SU-DHL-6 (cell line): ENCODE measurements around the gene COX6B2.

Experiments
- H2AFZ ChIP-seq: fragments of 200-600 bp; sonication (generic); 2 replicates; pipeline ENCODE4 v1.6.1; 2014; ENCODE audit warnings: low read depth, mild to moderate bottlenecking, moderate library complexity, mixed read lengths, antibody characterized with exemption, low read length; ENCODE audit not compliant: severe bottlenecking
- H3F3A ChIP-seq: fragments of 200-600 bp; shearing (Covaris generic); 2 replicates; pipeline ENCODE4 v1.6.0; 2016; ENCODE audit warnings: antibody characterized with exemption, mild to moderate bottlenecking; ENCODE audit not compliant: insufficient read depth
- H3K27ac ChIP-seq: fragments of 200-600 bp; sonication (generic); 2 replicates; pipeline ENCODE4 v1.5.1; 2016; ENCODE audit warnings: low read depth, mild to moderate bottlenecking, low read length, moderate library complexity, mixed read lengths
- H3K27me3 ChIP-seq: fragments of 200-600 bp; sonication (generic), shearing (Covaris generic); 2 replicates; pipeline ENCODE4 v1.6.0; 2014; ENCODE audit warnings: mild to moderate bottlenecking, low read length
- H3K36me3 ChIP-seq: fragments of 200-600 bp; sonication (generic); 2 replicates; pipeline ENCODE4 v1.6.1; 2014; ENCODE audit warnings: mild to moderate bottlenecking, low read length, mixed read lengths
- H3K4me2 ChIP-seq: fragments of 300-600, 200-600 bp; shearing (Covaris generic), sonication (generic); 2 replicates; pipeline ENCODE4 v1.6.0; 2014; ENCODE audit warnings: low read length, low read depth, mild to moderate bottlenecking; ENCODE audit not compliant: poor library complexity, severe bottlenecking
- H3K4me3 ChIP-seq: fragments of 200-600 bp; sonication (generic); 2 replicates; pipeline ENCODE4 v1.5.1; 2014; ENCODE audit warnings: antibody characterized with exemption, low read length, mild to moderate bottlenecking, mixed read lengths; ENCODE audit not compliant: insufficient read depth, poor library complexity, severe bottlenecking
- H3K79me2 ChIP-seq: fragments of 200-600 bp; sonication (generic); 2 replicates; pipeline ENCODE4 v1.6.1; 2014; ENCODE audit warnings: mild to moderate bottlenecking, low read length, moderate library complexity; ENCODE audit not compliant: insufficient read depth
- H3K9ac ChIP-seq: fragments of 200-600 bp; sonication (generic); 2 replicates; pipeline ENCODE4 v1.7.0; 2014; ENCODE audit warnings: mild to moderate bottlenecking, low read length
- H3K9me2 ChIP-seq: fragments of 200-600 bp; sonication (generic); replicated peaks from 2 replicates; pipeline ENCODE4 v1.6.1; 2014; ENCODE audit warnings: low read length; ENCODE audit not compliant: insufficient read depth
- H3K9me3 ChIP-seq: fragments of 200-600 bp; sonication (generic); 2 replicates; pipeline ENCODE4 v1.6.1; 2014; ENCODE audit warnings: low read length, mixed read lengths; ENCODE audit not compliant: insufficient read depth
- H4K20me1 ChIP-seq: fragments of 200-600 bp; sonication (generic); 2 replicates; pipeline ENCODE4 v1.6.1; 2014; ENCODE audit warnings: low read depth, mild to moderate bottlenecking, antibody characterized with exemption, low read length, moderate library complexity, mixed read lengths
- CTCF ChIP-seq: fragments of 200-600 bp; sonication (generic); IDR thresholded peaks from one replicate; pipeline ENCODE4 v1.5.1; 2017; ENCODE audit warnings: antibody characterized with exemption, mild to moderate bottlenecking, low read length, moderate library complexity; ENCODE audit not compliant: insufficient read depth, poor library complexity, severe bottlenecking
- EZH2phosphoT487 ChIP-seq: fragments of 200-600 bp; sonication (generic), shearing (Covaris generic); conservative IDR thresholded peaks from 2 replicates; pipeline ENCODE4 v1.6.1; 2018; ENCODE audit warnings: mild to moderate bottlenecking, antibody characterized with exemption, low read length, moderate library complexity, mixed read lengths

The COX6B2 gene

GRCh38 chr19:55340784-55341147, 13.8 kb downstream of the COX6B2 start:
- Histone ChIP-seq H3F3A (no peaks in the 10 kb centered on the region), H3K79me2 (0 out of 2 replicates have a peak, but pooled peaks cover 8% of the 10 kb centered on the region), H4K20me1 (no peaks in the 10 kb centered on the region), H3K27me3 (no peaks in the 10 kb centered on the region), H2AFZ (no peak overlapping the region), H3K4me3 (peak overlapping the region; percentile 87), H3K9me3 (no peaks in the 10 kb centered on the region), H3K27ac (peak overlapping the region; percentile 65; the same call in 1 of the 2 replicates), H3K36me3 (no peaks in the 10 kb centered on the region), H3K9me2 (no peaks in the 10 kb centered on the region), H3K4me2 (peak overlapping the region; percentile 97), H3K9ac (peak overlapping the region; percentile 88)
- TF ChIP-seq EZH2phosphoT487 (no peak), CTCF (peak; percentile 32)

DNA sequence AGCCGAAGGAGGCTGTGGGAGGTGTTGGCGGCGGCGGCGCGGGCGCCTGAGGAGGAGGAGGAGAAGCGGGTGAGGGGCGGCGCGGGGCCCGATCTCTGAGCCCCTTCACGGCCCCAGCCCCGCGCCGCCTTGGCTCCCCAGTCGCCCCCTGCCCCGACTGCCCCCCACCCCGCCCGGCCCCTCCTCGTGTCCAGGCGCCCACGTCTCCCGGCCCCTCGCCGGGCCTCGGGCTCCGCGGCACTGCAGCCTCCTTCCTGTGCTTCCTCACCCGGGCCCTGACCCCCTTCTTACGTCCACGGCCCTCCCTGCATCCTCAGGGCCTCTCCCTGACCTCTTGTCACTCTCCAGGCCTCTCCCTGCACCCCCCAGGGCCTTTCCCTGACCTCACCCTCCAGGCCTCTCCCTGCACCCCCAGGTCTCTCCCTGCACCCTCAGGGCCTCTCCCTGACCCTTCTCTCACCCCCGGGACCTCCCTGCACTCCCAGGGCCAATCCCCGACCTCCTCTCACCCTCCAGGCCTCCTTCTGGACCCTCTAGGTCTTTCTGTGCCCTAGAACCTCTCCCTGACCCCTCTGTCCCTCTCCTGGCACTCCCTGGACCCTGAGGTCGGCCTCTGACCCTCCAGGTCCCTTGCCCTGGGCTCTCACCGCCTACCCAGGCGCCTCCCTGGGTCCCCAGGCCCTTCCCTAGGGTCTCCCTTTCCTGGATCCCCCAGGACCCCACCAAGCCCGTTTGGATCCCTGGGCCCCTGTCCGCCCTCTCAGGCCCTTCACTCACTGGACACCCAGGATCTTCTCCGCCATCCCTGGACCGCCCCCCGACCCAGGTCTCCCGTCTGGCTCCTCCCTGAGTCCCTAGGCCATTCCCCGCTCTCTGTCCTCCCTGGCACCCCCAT, 14.4 kb downstream of the COX6B2 start:
- no peak overlapping the region for H2AFZ ChIP-seq
- H4K20me1 ChIP-seq, result no peaks in the 10 kb centered on the region
- H3K79me2 ChIP-seq, result 0 out of 2 replicates have a peak, but pooled peaks cover 8% of the 10 kb centered on the region
- H3K4me2 ChIP-seq, result peak overlapping the region; percentile 97
- peak overlapping the region; percentile 65 for H3K27ac ChIP-seq
- TF ChIP-seq CTCF, result no peak
- no peak for TF ChIP-seq EZH2phosphoT487
- peak overlapping the region; percentile 88 for H3K9ac ChIP-seq
- H3K4me3 ChIP-seq, result peak overlapping the region; percentile 87
- H3K27me3 ChIP-seq, result no peaks in the 10 kb centered on the region
- H3K36me3 ChIP-seq, result no peaks in the 10 kb centered on the region
- H3K9me2 ChIP-seq, result no peaks in the 10 kb centered on the region
- no peaks in the 10 kb centered on the region for H3K9me3 ChIP-seq
- no peaks in the 10 kb centered on the region for H3F3A ChIP-seq

DNA sequence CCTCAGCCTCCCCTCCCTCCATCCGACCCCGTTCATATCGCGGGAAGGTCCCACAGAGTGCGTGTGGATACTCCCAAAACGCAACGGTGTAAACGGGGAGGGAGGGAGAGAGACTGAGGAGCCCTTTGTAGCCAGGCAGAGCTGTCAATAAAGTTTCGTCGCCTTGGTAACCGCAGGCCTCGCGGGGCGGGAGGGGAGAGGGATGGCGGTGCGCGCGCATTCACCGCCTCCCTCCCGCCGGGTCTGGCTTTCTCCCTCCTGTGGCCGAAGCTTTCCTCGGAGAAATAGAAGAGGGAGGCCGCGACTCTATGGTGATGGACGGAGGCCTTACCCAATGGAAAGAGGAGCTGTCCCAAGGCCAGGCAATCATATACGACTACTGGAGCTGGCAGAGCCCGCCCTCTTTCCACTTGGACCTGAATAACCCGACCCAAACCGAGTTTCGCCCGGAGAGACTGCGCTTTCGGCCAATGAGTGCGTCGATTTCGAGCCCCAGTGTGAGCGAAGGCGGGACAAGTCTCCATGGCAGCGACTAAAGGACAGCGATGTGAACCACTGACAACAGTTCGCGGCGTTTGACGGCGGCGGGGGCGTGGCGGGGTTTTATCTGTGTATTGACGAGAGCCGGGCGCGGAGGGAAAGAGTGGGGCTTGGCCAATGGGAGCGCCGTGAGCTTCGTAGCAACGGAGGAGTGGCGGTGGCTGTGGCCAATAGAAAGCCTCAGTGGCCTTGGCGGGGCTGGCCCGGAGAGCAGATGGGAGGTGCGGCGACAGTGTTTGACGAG, 15.2 kb downstream of the COX6B2 start, which contains the start of gene KMT5C:
Gene KMT5C (plus strand): TSS at position 772 of the 784 bp plus-strand sequence. CDS start 2,061 bp downstream, outside the sequence.
- peak within 1 kb of the TSS; percentile 97 for H3K4me2 ChIP-seq
- H3K79me2 ChIP-seq, result 0 out of 2 replicates have a peak, but pooled peaks cover 8% of the 10 kb centered on the region
- H3K27ac ChIP-seq, result peak within 1 kb of the TSS; percentile 65
- H2AFZ ChIP-seq, result peak within 1 kb of the TSS; percentile 75
- no peak for TF ChIP-seq EZH2phosphoT487
- TF ChIP-seq CTCF, result no peak
- H3K9me2 ChIP-seq, result no peaks in the 10 kb centered on the region
- H3K27me3 ChIP-seq, result no peaks in the 10 kb centered on the region
- H3K9ac ChIP-seq, result peak within 1 kb of the TSS; percentile 88
- peak within 1 kb of the TSS; percentile 87 for H3K4me3 ChIP-seq
- H4K20me1 ChIP-seq, result no peaks in the 10 kb centered on the region
- H3K9me3 ChIP-seq, result no peaks in the 10 kb centered on the region
- no peaks in the 10 kb centered on the region for H3K36me3 ChIP-seq
- H3F3A ChIP-seq, result no peaks in the 10 kb centered on the region
